Mucosa of descending colon (tissue), 3 donors: ENCODE measurements around the gene LMX1B. TPM values are rescaled to one million over a fixed set of nuclear protein-coding genes. Genes with fewer than 3 reads are reported as not detected.

Experiments used
- ATAC-seq: fragments of 200-7000 bp; cut with Tn5 transposase; one replicate; pipeline ENCODE4 v1.9.1; 2020; ENCODE audit warnings: mild to moderate bottlenecking, moderate library complexity
- DNase-seq, 3 donors: peaks; one replicate each; pipeline ENCODE4 v3.0.0-alpha.2; 2020
- H3K36me3 ChIP-seq: fragments of 200-600 bp; one replicate; pipeline ENCODE4 v1.8.0; 2021; ENCODE audit warnings: low read depth, mild to moderate bottlenecking
- H3K4me1 ChIP-seq: fragments of 200-600 bp; one replicate; pipeline ENCODE4 v1.8.0; 2021; ENCODE audit warnings: low read depth, mild to moderate bottlenecking
- H3K4me3 ChIP-seq: fragments of 200-600 bp; one replicate; pipeline ENCODE4 v1.8.0; 2021; ENCODE audit warnings: mild to moderate bottlenecking
- H3K9me3 ChIP-seq: fragments of 200-600 bp; one replicate; pipeline ENCODE4 v1.8.0; 2021; ENCODE audit warnings: mild to moderate bottlenecking
- intact Hi-C, 2 donors: fragments of 100-400 bp; cut with DNase I in 1 of 2; cut with micrococcal nuclease in 1 of 2; formaldehyde crosslinking; loops; one replicate each; pipeline versions ENCODE4 v1.11.0 to v1.11.1; 2022; cut with DNase I, micrococcal nuclease
- total RNA-seq, 3 donors: library from RNA; stranded (reverse); fragmentation: NEBNext Ultra II Directional in 2 of 3; extraction: Animal tissue kit (Norgen Biotek cat#: 25700) in 2 of 3; gene quantifications; one replicate each; pipeline versions ENCODE4 v1.2.1 to v1.2.4, GENCODE V29; 2021 to 2023
- TF ChIP-seq, protein P1 (sequence below): fragments of 200-600 bp; IDR thresholded peaks from one replicate; pipeline ENCODE4 v1.8.0; 2022; ENCODE audit warnings: antibody characterized with exemption, mild to moderate bottlenecking
- donor health status: DM: no; HTN: no; CAD: no; lungs with moderate emphysema.
- donor health status: DM: no; HTN: no; CAD: no.
- donor health status: DM: no; HTN: yes; CAD: no.

The LMX1B gene
- total RNA-seq, 3 donors from 2014 or later: 0.14 to 0.51 TPM; not detected in 1

DNA sequence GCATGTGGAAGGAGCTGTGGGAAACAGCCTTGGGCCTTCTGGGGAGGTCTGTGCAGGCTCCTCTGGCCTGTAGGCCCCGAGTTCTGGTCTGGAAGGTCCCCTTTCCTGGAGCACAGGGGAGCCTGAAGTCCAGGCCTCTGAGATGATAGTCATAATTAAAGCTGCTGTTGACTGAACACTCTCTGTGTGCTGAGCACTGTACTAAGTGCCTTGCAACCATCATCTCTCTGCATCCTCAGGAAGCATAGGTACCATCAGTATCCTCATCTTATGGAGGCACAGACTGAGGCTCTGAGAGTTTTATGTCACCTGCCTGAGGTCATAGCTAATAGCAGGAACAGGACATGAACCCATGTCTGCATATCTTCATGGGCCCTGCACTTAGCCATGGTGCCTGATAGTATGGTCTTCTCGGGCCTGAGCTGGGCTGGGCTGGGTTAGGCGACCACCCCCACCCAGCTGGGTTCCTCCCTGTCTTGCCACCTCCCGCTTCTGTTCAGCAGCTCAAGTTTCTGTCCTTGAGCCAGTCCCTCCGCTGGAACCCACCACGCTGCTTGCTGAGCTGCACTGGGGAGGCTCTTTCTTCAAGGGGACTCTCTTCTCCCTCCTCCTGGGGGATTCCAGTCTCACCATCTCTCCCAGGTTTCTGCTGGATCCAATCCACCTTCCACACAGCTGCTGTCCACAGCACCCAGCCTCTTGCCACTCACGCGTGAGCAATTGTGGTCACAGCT is 27.6 kb downstream of the LMX1B start:
- Histone ChIP-seq H3K4me3 (no peak overlapping the region), H3K36me3 (no peaks in the 10 kb centered on the region), H3K9me3 (no peaks in the 10 kb centered on the region), H3K4me1 (no peaks in the 10 kb centered on the region)
- TF ChIP-seq, protein P1, sequence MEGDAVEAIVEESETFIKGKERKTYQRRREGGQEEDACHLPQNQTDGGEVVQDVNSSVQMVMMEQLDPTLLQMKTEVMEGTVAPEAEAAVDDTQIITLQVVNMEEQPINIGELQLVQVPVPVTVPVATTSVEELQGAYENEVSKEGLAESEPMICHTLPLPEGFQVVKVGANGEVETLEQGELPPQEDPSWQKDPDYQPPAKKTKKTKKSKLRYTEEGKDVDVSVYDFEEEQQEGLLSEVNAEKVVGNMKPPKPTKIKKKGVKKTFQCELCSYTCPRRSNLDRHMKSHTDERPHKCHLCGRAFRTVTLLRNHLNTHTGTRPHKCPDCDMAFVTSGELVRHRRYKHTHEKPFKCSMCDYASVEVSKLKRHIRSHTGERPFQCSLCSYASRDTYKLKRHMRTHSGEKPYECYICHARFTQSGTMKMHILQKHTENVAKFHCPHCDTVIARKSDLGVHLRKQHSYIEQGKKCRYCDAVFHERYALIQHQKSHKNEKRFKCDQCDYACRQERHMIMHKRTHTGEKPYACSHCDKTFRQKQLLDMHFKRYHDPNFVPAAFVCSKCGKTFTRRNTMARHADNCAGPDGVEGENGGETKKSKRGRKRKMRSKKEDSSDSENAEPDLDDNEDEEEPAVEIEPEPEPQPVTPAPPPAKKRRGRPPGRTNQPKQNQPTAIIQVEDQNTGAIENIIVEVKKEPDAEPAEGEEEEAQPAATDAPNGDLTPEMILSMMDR: no peak
- ATAC-seq (no peak), DNase-seq (no peak)
- intact Hi-C loops: no loop called here

DNA sequence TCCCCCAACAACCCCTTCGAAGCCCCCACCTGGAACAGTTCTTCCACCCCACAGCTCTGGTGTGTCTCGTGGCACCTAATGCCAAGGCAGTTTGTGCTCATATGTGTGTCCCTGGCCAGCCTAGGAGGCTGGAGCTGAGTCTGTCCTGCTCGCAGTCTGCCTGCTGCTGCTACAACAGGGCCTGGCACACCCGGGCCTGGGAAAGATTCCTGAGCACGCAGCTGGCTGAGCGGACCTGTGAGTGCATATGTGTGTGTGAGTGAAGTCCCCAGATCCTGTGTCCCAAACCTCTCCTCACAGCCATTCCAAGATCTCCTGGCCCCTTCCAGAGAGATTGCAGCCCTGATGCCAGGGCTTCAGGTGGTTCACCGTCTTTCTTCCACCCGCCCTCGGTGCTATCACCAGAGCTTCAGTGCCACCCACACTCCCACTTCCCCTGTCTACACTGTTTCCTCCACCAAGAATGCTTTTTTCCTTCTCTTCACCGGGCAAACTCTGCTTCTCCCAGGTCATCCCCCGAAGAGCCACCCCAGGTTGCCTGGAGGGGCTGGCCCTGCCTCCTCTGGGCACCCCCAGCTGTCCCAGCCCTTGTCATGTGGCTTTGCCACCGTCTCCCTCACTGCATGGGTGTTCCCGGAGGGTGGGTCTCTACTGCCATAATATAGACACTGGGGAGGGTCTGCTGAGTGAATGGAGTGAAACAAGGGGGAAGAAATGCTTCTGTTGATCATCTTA is 28.4 kb downstream of the LMX1B start:
- ATAC-seq: peak; percentile 8
- no peaks in the 10 kb centered on the region for H3K9me3 ChIP-seq
- intact Hi-C loops: no loop called here
- no peak for DNase-seq
- TF ChIP-seq, protein P1: no peak
- H3K36me3 ChIP-seq: no peaks in the 10 kb centered on the region
- H3K4me3 ChIP-seq: no peak overlapping the region
- no peaks in the 10 kb centered on the region for H3K4me1 ChIP-seq

DNA sequence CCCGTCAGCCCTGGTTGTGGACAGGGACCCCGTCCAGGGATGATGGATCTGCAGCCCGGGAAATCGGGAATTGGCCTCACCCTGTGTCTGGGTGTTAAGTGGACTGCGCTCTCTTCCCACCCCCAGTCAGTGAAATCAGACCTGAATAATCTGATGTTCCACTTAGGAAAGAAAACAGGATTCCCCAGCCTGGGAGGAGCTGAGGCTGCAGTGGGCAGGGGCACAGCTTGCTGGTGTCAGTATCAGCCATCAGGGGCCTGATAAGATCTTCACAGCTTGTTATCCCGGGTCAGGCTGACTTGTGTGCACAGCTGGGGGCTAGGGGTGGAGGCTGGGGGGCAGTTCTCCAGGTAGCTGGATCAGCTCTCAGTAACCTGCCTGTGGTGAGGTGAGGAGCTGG is 29.1 kb downstream of the LMX1B start:
- no peak for DNase-seq
- H3K4me1 ChIP-seq: no peaks in the 10 kb centered on the region
- intact Hi-C loops: no loop called here
- H3K9me3 ChIP-seq: no peaks in the 10 kb centered on the region
- no peak for ATAC-seq
- H3K4me3 ChIP-seq: no peak overlapping the region
- H3K36me3 ChIP-seq: no peaks in the 10 kb centered on the region
- TF ChIP-seq, protein P1: no peak

DNA sequence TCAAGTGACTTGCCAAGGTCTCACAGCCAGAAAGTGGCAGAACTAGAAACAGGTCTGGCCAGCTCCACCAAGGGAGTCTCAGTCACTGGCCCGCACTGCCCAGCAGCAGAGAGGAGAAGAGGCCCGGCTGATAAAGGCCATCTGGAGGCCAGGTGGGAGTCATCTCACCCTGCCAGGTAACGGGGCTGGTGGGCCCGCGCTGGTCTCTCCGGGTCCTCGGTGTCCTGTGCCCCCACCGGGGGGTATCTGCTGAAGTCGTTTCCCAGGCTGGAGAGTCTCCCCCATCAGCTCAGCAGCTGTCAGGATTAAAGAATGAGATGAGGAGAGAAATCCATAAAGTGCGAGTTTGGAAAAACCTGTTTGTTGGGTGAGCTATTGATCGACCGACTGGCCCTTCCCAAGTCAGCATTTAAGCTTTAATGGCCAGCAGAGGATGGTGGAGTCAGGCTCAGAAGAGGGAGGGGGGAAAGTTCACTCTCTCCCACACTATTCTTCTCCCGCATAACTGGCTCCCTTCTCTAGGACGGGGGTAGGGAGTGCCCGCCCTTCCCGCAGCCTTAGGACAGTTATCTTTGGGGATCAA is 30.3 kb downstream of the LMX1B start:
- DNase-seq (no peak), ATAC-seq (no peak)
- intact Hi-C loops: no loop called here
- TF ChIP-seq, protein P1: no peak
- H3K36me3 ChIP-seq: no peaks in the 10 kb centered on the region
- H3K9me3 ChIP-seq: no peaks in the 10 kb centered on the region
- H3K4me3 ChIP-seq: no peak overlapping the region
- H3K4me1 ChIP-seq: no peaks in the 10 kb centered on the region

DNA sequence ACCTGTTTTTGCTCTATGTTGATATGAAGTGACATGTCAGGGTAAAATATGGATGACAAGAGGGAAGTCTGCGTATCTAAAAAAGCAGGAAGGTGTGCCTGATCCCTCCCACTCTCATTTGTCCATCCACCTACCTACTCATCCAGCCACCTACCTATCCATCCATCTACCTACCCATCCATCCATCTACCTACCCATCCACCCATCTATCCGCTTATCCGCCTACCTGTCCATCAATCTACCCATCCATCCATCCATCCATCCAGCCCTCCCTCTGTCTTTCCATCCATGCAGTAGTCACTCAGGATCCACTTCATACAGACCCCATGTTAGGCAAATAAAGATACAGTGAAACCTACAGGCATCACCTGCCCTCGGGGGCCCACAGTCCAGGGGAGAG is 32.4 kb downstream of the LMX1B start:
- Histone ChIP-seq H3K4me3 (no peak overlapping the region), H3K9me3 (no peaks in the 10 kb centered on the region), H3K36me3 (no peaks in the 10 kb centered on the region), H3K4me1 (peaks cover 12% of the 10 kb centered on the region)
- DNase-seq: no peak
- intact Hi-C loops: no loop called here
- no peak for ATAC-seq
- TF ChIP-seq, protein P1: no peak
